NCI-H146 treated with DMSO at 0.1 percent for 48 hours (cell line): ENCODE results near the gene BAD.

Experiments
- DNase-seq: peaks from one replicate; lab custom pipeline; 2025; ENCODE audit not compliant: unreplicated experiment; lab: John Stamatoyannopoulos, UW

BAD gene

GRCh38 chr11:64232967-64233315, 51.5 kb downstream of the BAD start:
- DNase-seq: no peak

- no peak for DNase-seq
Observed at GRCh38 chr11:64232182-64232966, 52.1 kb downstream of the BAD start.

GRCh38 chr11:64231546-64231945, 52.9 kb downstream of the BAD start:
- no peak for DNase-seq

GRCh38 chr11:64230985-64231365, 53.5 kb downstream of the BAD start:
- no peak for DNase-seq

DNA sequence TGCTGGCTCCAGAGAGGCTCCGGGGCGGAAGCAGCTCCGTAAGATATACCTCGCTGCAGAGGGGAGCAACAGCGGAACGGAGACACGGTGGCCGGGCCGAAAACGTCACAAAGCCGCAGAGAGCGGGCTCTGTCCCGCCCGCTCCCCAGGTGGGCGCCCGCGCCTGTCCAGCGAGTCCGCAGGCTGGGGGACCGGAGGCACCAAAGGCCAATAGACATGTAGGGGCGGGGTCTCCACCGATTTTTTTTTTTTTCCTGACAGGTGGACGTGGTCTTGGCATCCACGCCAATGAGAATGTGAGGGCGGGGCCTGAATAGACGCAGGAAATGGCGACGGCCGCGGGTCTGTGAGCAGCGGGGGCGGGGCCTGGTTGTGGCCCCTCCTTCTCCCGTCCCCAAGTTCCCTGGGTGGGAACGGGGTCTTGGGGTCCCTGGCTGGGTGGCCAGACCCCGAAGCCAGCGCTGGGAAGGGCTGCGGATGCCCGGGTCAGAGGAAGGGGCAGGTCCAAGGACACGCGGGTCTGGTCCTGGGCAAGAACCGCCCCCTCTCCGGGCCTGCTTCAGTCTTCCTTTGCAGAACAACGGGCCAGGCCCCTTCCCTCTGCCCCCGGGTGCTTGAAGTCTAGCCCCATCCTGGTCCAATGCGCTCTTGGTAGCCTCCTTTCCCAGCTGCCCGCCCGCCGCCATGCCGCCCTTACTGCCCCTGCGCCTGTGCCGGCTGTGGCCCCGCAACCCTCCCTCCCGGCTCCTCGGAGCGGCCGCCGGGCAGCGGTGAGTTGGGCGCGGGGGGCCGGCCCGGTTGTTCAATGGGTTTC, 54.1 kb downstream of the BAD start, which contains the start of gene DNAJC4:
Gene DNAJC4, plus strand, starts transcription at position 378 of the 814 bp plus-strand sequence. Its CDS starts 307 bp downstream, at position 685.
- peak; percentile 93 for DNase-seq

DNA sequence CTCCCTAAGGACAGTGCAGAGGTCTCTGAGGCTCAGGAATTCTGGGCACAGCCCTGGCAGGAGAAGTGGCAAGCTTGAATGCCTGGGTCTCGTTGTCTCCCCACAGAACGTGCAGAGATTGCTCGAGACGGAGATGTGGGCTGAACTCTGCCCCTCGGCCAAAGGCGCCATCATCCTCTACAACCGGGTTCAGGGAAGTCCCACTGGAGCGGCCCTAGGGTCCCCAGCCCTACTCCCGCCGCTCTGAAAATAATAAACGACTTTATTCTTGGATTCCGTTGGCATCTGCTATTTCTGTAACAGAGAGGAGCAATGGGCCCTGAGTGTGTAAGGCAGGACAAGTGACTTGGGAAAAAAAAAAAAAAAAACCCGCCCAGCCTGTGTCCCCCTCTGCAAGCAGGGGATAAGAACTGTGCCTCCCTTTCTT, 54.7 kb downstream of the BAD start:
- no peak for DNase-seq

DNA sequence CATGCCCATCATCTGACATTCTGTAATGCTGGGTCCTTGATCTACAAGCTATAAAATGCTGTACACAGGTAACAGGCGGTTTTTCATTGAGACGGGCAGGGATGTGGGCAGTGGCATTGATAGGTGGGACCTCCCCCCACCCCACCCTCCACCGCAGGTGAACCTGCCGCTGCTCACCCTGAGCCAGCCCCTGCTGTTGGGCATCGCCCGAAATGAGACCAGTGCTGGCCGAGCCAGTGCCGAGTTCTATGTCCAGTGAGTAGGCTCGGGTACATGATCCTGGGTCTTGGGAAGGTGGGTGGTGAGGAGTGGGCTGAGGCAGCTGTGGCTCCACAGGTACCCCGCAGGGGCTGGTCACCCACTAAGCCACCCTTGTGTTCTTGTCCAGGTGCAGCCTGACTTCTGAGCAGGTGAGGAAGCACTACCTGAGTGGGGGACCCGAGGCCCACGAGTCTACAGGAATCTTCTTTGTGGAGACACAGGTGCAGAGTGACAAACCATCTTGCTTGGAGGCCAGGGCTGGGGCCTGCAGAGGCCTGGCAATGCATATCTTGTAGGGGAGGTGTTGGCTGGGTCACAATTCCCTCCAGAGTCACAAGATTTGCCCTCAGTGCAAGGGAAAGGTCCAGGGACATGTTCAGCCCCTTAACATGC, 55.2 kb downstream of the BAD start:
- no peak for DNase-seq

DNA sequence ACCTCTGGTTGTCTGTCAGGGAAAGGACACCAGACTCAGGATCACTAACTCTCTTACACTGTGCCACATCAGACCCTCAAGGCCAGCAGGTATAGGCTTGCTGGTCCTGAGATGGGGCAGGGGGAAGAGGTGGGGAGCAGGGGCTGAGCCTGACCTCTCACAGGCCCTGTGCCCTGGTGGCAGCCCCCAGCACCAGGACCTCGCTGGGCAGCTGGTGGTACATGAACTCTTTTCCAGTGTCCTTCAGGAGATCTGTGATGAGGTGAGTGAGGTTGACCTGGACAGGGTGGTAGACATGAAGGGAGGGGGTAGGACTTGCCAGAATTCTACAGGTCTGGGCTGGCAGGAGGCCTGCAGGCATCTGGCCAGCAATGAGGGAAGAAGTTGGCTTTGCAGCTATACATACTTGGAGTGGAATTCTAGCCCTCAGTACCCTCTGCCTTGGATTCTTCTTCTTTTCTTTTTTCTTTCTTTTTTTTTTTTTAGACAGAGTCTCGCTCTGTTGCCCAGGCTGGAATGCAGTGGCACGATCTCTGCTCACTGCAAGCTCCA, 57.0 kb downstream of the BAD start:
- DNase-seq: no peak

- DNase-seq: peak; percentile 21
Observed at GRCh38 chr11:64226507-64227051, 57.9 kb downstream of the BAD start.

GRCh38 chr11:64225608-64226506, 58.6 kb downstream of the BAD start, which contains the start of the genes NUDT22 and TRPT1:
TSS of gene NUDT22 (plus strand) at chr11:64226274. CDS start at chr11:64226653, 379 bp downstream.
TSS of gene TRPT1 (minus strand) at chr11:64226186. CDS start at chr11:64225860, 326 bp downstream.
- DNase-seq: peak; percentile 60

GRCh38 chr11:64224891-64225607, 59.4 kb downstream of the BAD start:
- DNase-seq: no peak

GRCh38 chr11:64224151-64224890, 60.1 kb downstream of the BAD start:
- no peak for DNase-seq

DNA sequence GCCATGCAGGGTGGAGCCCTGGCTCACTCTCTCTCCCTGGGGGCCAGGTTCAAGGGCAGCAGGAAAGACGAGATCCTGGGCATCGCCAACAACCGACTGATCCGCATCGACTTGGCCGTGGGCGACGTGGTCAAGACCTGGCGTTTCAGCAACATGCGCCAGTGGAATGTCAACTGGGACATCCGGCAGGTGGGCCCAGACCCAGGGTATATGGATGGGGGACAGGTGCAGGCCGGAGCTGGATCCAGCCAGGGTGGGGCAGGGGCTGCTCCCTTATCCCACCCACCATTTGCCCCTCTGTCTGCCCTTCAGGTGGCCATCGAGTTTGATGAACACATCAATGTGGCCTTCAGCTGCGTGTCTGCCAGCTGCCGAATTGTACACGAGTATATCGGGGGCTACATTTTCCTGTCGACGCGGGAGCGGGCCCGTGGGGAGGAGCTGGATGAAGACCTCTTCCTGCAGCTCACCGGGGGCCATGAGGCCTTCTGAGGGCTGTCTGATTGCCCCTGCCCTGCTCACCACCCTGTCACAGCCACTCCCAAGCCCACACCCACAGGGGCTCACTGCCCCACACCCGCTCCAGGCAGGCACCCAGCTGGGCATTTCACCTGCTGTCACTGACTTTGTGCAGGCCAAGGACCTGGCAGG, 61.3 kb downstream of the BAD start:
- no peak for DNase-seq

DNA sequence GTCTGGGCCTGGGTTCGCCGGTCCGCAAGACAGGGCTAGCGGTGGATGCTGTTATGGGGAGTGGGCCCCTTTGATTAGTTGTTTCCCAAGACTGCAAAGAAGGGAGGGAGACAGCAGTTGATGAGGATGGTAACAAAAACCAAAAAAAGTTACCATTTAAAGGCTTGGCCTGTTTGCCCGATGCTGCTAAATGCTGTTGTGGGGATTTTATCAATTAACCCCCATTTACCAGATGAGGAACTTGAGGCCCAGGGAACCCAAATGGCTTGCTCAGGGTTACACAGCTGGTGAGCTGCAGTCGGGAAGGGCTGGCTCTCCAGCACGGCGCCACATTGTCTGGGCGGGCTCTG, 61.8 kb downstream of the BAD start:
- DNase-seq: no peak

DNA sequence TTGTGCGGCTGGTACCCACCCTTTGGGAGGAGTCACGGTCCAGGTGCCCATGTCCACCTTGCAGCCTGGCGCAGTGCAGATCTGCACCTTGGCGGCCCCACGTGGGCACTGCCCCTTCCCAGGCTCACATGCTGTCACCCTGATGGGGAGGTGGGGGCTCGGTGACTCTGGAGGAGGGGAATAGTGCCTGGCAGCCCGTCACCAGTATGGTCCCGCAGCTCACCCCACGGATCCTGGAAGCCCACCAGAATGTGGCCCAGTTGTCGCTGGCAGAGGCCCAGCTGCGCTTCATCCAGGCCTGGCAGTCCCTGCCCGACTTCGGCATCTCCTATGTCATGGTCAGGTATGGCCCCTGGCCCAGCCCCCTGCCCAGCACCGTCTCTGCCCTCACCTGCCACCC, 63.7 kb downstream of the BAD start:
- no peak for DNase-seq

GRCh38 chr11:64220271-64220670, 64.2 kb downstream of the BAD start:
- DNase-seq: no peak
